ENCODE data around the gene ATRNL1.

Gene ATRNL1

GRCh38 chr10:115580239-115580638, 487.1 kb downstream of the ATRNL1 start:
- FAIRE-seq: no peak

DNA sequence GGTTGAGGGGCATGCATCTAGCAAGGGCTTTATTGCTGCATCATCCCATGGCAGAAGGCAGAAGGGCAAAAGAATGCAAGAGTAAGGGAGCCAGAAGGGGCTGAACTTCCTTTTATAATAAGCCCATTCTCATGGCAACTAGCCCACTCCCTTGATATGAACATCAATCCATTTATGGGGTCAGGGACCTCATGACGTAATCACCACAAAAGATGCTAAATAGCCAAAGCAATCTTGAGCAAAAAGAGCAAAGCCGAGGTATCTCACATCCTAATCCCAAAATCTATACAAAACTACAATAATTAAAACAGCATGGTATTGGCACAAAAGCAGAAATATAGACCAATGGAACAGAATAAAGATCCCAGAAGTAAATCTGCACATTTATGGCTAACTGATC, 499.9 kb downstream of the ATRNL1 start:
- FAIRE-seq (no peak), DNase-seq (ENCODE audit: insufficient read length, low spot score) (no peak)
- no peak for TF ChIP-seq POLR2A (IDR thresholded peaks at IDR 0.05; ENCODE audit: low read depth, low read length)

More at GRCh38 chr10:115580239-115580638, 487.1 kb downstream of the ATRNL1 start:
- no peak for TF ChIP-seq POLR2A (IDR thresholded peaks at IDR 0.05; ENCODE audit: low read depth, low read length)
- DNase-seq (ENCODE audit: insufficient read length, low spot score): no peak

DNA sequence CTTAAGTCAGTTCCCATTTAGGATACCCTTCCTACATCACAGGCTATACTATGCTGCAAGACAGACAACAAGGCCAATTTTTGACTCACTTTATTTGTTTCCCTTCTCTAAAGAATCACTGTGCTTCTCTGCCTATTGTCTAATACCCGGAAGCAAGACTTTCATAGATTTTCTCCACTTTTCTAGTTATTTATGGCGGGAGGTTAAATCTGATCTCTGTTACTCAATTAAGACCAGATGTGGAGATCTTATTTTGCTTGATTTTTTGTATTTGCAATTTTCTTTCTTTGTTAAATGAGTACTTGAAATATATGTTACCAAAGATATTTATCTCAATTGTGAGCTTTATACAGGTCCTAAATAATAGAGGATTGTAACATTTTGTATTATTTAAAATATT, 511.5 kb downstream of the ATRNL1 start:
- no peak for DNase-seq (ENCODE audit: insufficient read length, low spot score)
- FAIRE-seq: no peak
- no peak for TF ChIP-seq POLR2A (IDR thresholded peaks at IDR 0.05; ENCODE audit: low read depth, low read length)

DNA sequence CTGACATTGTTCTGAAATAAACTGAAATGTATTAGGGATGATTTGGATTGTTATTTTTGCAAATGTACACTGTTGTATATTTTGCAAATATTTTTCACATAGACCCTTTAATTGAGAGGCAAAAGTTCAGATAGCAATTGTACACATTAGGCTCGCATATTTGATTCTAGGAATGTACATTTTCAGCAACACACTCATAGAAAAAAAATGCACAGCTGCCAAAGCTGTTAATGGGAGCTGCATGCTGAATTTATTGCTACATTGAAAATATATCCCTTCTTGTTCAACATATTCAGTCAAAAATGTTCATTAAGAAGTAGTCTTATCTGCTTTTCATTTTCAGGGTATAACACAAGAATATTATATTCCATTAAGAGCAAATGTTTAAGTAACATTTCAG, 512.9 kb downstream of the ATRNL1 start:
- no peak for DNase-seq (ENCODE audit: insufficient read length, low spot score)
- TF ChIP-seq POLR2A (IDR thresholded peaks at IDR 0.05; ENCODE audit: low read depth, low read length): no peak
- FAIRE-seq: no peak

- no peak for DNase-seq (ENCODE audit: insufficient read length, low spot score)
These were observed 513.6 kb downstream of the ATRNL1 start for GRCh38 chr10:115606741-115607140.

DNA sequence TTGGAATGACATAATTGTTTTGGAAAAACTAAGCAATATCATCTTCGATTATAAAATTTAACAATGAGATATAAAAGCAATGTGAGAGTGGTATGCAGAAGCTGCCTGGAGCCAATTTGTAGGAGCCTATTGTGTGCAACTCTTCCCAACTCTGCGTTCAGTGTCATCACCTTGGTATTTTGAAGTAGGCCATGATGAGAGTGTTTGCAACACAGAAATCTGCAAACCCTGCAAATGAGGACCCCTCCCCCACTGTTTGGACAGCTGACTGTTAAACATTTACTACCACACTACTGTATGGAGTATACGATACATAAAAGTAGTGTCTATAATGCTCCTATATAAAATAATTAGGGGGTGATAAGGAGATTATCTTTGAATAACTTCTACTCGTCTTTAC, 531.3 kb downstream of the ATRNL1 start:
- FAIRE-seq (no peak), DNase-seq (ENCODE audit: insufficient read length, low spot score) (no peak)
- no peak for TF ChIP-seq POLR2A (IDR thresholded peaks at IDR 0.05; ENCODE audit: low read depth, low read length)

More at GRCh38 chr10:115606741-115607140, 513.6 kb downstream of the ATRNL1 start:
- no peak for FAIRE-seq
- TF ChIP-seq POLR2A (IDR thresholded peaks at IDR 0.05; ENCODE audit: low read depth, low read length): no peak

- DNase-seq (ENCODE audit: insufficient read length, low spot score) (no peak), FAIRE-seq (no peak)
- TF ChIP-seq POLR2A (IDR thresholded peaks at IDR 0.05; ENCODE audit: low read depth, low read length): no peak
These were observed 535.5 kb downstream of the ATRNL1 start for GRCh38 chr10:115628616-115629015.

DNA sequence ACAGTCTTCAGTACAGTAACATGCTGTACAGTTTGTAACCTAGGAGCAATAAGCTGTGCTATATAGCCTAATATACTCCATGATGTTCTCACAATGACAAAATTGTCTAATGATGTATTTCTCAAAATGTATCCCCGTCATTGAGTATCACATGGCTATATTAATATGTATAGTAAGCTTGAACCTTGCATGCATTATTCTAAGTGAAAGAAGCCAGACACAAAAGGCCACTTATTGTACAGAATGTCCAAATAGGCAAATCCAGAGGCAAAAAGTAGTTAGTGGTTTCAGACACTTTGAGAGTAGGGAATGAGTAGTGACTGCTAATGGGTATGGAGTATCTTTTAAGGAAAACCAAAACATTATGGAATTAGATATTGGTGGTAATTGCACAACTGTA, 545.1 kb downstream of the ATRNL1 start:
- no peak for FAIRE-seq
- TF ChIP-seq POLR2A (IDR thresholded peaks at IDR 0.05; ENCODE audit: low read depth, low read length): no peak
- no peak for DNase-seq (ENCODE audit: insufficient read length, low spot score)

DNA sequence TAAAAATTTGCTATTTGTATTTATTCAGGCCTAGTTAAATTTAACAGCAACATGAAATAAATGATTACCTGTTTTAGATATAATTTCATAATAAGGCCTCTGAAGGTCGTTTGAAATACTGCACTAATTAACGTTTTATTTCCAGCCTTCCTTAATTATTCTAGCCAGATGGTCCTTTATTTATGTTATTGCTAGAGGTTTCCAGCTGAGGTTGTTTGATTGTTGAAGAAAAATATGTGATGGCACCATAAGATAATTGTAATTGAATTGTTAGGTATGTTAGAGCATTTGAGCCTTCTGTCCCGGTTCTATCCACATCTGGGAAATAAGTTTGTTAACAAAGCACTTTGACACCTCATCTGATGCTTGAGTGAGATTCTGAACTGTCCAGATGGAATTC, 556.1 kb downstream of the ATRNL1 start:
- FAIRE-seq: no peak
- no peak for TF ChIP-seq POLR2A (IDR thresholded peaks at IDR 0.05; ENCODE audit: low read depth, low read length)
- DNase-seq (ENCODE audit: insufficient read length, low spot score): no peak

DNA sequence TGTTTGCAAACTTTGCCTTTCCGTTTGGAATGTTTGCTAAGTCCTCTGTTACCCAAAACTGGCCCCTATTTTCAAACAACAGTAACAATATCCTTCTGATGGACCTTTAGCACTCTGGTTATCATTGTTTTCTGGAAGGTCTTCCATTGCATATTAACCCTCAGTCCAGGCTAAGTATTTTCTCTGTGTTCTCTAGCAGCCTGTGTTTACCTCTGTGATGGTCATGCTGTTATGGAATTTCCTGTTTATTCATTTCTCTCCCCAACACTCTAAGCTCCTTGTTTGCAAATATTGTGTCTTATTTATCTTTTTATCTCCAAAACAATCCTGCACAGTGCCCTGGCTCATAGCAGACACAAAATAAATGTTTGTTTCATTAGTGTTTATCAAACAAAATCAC, 560.3 kb downstream of the ATRNL1 start:
- TF ChIP-seq POLR2A (IDR thresholded peaks at IDR 0.05; ENCODE audit: low read depth, low read length): no peak
- DNase-seq (ENCODE audit: insufficient read length, low spot score) (no peak), FAIRE-seq (no peak)

- TF ChIP-seq POLR2A (IDR thresholded peaks at IDR 0.05; ENCODE audit: low read depth, low read length): no peak
- FAIRE-seq (peak; percentile 15), DNase-seq (ENCODE audit: insufficient read length, low spot score) (peak; percentile 2)
These were observed 561.8 kb downstream of the ATRNL1 start for GRCh38 chr10:115654961-115655360.

GRCh38 chr10:115657161-115657860, 564.1 kb downstream of the ATRNL1 start:
- DNase-seq (ENCODE audit: insufficient read length, low spot score) (no peak), FAIRE-seq (no peak)

DNA sequence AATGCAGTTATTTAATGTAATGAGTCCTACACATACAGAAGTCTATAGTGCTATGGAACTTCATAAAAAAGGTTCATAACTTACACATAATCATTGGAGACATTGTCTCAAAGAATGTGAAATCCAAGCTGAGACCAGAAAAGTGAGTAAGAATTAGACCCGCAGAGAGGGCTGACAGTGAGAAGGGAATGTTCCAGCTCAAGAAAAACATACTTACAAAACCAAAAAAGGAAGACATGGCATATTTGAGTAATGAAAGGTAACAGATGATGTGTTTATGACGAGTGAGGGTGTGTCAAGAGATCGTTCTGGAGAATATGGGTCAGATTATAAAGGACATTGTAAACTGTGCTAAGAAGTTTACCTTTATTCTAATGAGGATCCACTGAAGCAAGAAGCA, 566.5 kb downstream of the ATRNL1 start:
- no peak for TF ChIP-seq POLR2A (IDR thresholded peaks at IDR 0.05; ENCODE audit: low read depth, low read length)
- FAIRE-seq (no peak), DNase-seq (ENCODE audit: insufficient read length, low spot score) (no peak)

More at GRCh38 chr10:115657161-115657860, 564.1 kb downstream of the ATRNL1 start:
- TF ChIP-seq POLR2A (IDR thresholded peaks at IDR 0.05; ENCODE audit: low read depth, low read length): no peak

- no peak for TF ChIP-seq POLR2A (IDR thresholded peaks at IDR 0.05; ENCODE audit: low read depth, low read length)
- no peak for DNase-seq (ENCODE audit: insufficient read length, low spot score)
- FAIRE-seq: no peak
These were observed 567.2 kb downstream of the ATRNL1 start for GRCh38 chr10:115660391-115660790.

GRCh38 chr10:115662422-115662821, 569.3 kb downstream of the ATRNL1 start:
- DNase-seq (ENCODE audit: insufficient read length, low spot score): no peak
- FAIRE-seq: no peak
- TF ChIP-seq POLR2A (IDR thresholded peaks at IDR 0.05; ENCODE audit: low read depth, low read length): no peak

All from H54 (cell line).